Activated CD4-positive, alpha-beta T cell treated with anti-CD3 and anti-CD28 coated beads, Interleukin-2, amount 50 U/mL, for 4 hours (primary cell): ENCODE results near the gene BHMT2.

Source experiments
- DNase-seq, 2 experiments: peaks; one replicate each; pipeline ENCODE4 v3.0.0-alpha.2; 2020

BHMT2 gene

GRCh38 chr5:79069488-79070349, at the start of gene BHMT2, which contains the start of gene DMGDH:
TSS of gene BHMT2 (plus strand) at chr5:79069767. CDS start at chr5:79069783, 16 bp downstream.
TSS of gene DMGDH (minus strand) at chr5:79069674. CDS start at chr5:79069620, 54 bp downstream.
- no peak for DNase-seq

- DNase-seq: peak; percentile 12 to 24
Measured at GRCh38 chr5:79020861-79021561, 48.6 kb upstream of the BHMT2 start.

GRCh38 chr5:79021753-79022152, 47.8 kb upstream of the BHMT2 start:
- DNase-seq: no peak

GRCh38 chr5:79022771-79023170, 46.8 kb upstream of the BHMT2 start:
- DNase-seq: no peak

- no peak for DNase-seq
Measured at GRCh38 chr5:79023348-79023747, 46.2 kb upstream of the BHMT2 start.

- no peak for DNase-seq
Measured at GRCh38 chr5:79023947-79024346, 45.6 kb upstream of the BHMT2 start.

- DNase-seq: peak; percentile 15 to 38
Measured at GRCh38 chr5:79025054-79025472, 44.5 kb upstream of the BHMT2 start.

GRCh38 chr5:79030663-79031484, 38.7 kb upstream of the BHMT2 start:
- no peak for DNase-seq

- no peak for DNase-seq
Measured at GRCh38 chr5:79031485-79031867, 38.1 kb upstream of the BHMT2 start.

- DNase-seq: no peak
Measured at GRCh38 chr5:79032031-79032695, 37.4 kb upstream of the BHMT2 start.

- no peak for DNase-seq
Measured at GRCh38 chr5:79032782-79033181, 36.8 kb upstream of the BHMT2 start.

GRCh38 chr5:79035237-79035636, 34.3 kb upstream of the BHMT2 start:
- no peak for DNase-seq

GRCh38 chr5:79036769-79037168, 32.8 kb upstream of the BHMT2 start:
- DNase-seq: no peak

GRCh38 chr5:79042188-79042587, 27.4 kb upstream of the BHMT2 start:
- no peak for DNase-seq

- DNase-seq: no peak
Measured at GRCh38 chr5:79047199-79047598, 22.4 kb upstream of the BHMT2 start.

- no peak for DNase-seq
Measured at GRCh38 chr5:79048437-79048836, 21.1 kb upstream of the BHMT2 start.

GRCh38 chr5:79050498-79050897, 19.1 kb upstream of the BHMT2 start:
- no peak for DNase-seq

GRCh38 chr5:79053321-79053720, 16.2 kb upstream of the BHMT2 start:
- DNase-seq: no peak

GRCh38 chr5:79055017-79055416, 14.6 kb upstream of the BHMT2 start:
- no peak for DNase-seq

GRCh38 chr5:79056847-79057246, 12.7 kb upstream of the BHMT2 start:
- no peak for DNase-seq

- no peak for DNase-seq
Measured at GRCh38 chr5:79059674-79060073, 9.9 kb upstream of the BHMT2 start.

GRCh38 chr5:79062436-79062835, 7.1 kb upstream of the BHMT2 start:
- DNase-seq: no peak

GRCh38 chr5:79070350-79070667, 742 bp downstream of the BHMT2 start:
- no peak for DNase-seq
